ENCODE results near the gene NOP14.

The NOP14 gene

DNA sequence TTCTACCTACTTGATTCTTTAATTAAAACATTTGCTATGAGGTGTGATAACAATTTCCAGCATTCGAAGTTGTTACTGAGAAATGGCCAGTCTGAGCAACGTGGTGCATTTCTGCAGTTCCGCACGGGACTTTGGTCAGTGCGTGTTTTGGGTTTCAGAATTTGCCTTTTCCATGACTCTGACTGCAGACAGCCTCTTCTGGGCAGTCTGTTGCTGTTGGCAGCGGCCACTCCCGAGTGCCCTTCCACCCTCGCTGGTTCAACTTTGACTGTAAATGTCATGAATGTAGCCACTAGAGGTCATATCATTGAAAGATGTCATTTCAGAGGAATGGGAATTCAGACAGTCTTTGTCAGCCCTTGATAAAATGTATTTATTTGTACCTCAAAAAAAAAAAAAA is 53.6 kb downstream of the NOP14 start:
- no peak for DNase-seq

GRCh38 chr4:2908686-2909085 is 54.5 kb downstream of the NOP14 start:
- no peak for DNase-seq

GRCh38 chr4:2907706-2908293 is 55.4 kb downstream of the NOP14 start:
- no peak for DNase-seq

GRCh38 chr4:2907226-2907625 is 56.0 kb downstream of the NOP14 start:
- DNase-seq = no peak

GRCh38 chr4:2906218-2906617 is 57.0 kb downstream of the NOP14 start:
- no peak for DNase-seq

GRCh38 chr4:2905544-2905943 is 57.7 kb downstream of the NOP14 start:
- DNase-seq = no peak

GRCh38 chr4:2902126-2902525 is 61.1 kb downstream of the NOP14 start:
- no peak for DNase-seq

- DNase-seq = no peak
These were observed 62.0 kb downstream of the NOP14 start for GRCh38 chr4:2901186-2901585.

- no peak for DNase-seq
These were observed 62.5 kb downstream of the NOP14 start for GRCh38 chr4:2900741-2901140.

DNA sequence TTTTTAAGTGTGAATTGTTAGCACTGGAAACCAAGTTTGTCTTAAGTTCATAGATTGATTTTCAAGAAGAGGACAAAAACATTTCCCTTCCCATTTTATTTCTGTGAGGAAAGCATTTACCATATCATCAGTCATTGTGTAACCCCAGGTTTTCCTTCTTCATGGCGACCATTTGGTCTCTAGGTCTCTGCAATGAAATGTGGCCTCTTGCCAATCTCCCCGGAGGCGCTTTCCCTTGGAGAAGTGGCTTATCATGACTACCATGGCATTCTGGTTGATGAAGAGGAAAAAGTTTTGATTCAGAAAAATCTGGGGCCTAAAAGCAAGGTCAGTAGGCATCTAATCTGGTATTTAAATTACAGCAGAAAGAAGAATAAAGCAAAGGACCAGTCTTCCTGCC is 65.2 kb downstream of the NOP14 start:
- DNase-seq = no peak

DNA sequence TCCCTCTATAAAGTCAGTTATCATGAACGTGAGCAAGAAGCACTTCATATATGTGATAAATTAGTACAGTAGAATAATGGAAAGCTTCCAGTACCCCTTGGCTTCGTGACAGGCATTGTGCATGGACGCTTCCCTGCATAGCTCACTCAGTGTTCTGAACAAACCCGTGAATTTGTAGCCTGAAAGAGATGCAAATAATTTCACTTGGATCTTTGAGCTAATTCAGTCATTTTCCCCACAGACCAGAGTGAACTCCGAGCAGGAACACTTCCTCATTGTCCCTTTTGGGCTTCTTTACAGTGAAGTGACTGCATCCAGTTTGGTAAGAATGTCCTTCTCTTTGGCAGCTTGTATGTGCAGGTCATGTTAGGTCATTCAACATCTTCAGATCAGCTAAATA is 69.4 kb downstream of the NOP14 start:
- DNase-seq = no peak

GRCh38 chr4:2891294-2891693 is 71.9 kb downstream of the NOP14 start:
- DNase-seq = no peak

DNA sequence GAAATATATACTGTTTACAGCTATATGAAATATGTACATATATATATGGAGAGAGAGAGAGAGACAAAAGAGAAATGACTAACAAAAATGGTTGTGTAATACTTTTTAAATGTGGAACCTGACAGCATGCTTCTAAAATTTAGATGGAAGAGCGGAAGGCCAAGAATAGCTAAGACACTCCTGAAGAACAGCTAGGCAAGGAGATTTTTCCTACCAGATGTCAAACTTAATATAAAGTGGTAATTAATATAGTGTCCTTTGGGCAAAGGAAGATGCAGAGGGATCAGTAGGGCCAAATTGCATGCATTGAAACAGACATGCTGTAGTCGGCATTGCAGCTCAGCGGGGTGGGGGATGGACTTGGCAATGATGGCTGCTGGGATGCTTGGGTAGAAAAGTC is 74.3 kb downstream of the NOP14 start:
- no peak for DNase-seq

All from DMS 273 treated with DMSO at 0.1 percent for 48 hours (cell line).